ENCODE data around the gene USF2.

DNA sequence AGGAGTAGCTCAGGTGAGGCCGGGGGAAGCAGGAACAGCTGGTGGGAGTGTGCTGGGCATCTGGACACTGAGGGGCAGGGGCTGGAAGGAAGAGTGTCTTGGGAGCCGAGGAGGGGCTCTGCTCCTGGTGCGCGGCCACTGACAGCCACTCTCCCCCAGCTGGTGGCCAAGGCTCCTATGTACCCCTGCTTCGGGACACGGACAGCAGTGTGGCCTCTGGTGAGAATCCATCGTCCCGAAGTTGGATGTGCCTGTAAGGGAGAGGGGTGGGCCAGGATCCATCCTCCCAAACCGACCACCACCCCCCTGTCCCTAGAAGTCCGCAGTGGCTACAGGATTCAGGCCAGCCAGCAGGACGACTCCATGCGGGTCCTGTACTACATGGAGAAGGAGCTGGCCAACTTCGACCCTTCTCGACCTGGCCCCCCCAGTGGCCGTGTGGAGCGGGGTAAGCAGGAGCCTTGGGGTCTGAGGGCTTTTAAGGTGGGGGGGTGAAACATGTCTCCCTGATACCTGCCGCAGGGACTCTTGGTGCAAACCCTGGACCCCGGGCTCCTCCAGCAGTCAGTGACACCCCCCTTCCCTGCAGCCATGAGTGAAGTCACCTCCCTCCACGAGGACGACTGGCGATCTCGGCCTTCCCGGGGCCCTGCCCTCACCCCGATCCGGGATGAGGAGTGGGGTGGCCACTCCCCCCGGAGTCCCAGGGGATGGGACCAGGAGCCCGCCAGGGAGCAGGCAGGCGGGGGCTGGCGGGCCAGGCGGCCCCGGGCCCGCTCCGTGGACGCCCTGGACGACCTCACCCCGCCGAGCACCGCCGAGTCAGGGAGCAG lies 2.0 kb upstream of the USF2 start:
- no peak for TF ChIP-seq FOXM1 (IDR thresholded peaks at IDR 0.05; ENCODE audit: borderline replicate concordance, low read depth)
- no peak for TF ChIP-seq REST (IDR thresholded peaks at IDR 0.05; ENCODE audit: low read depth)
- TF ChIP-seq TEAD4 (IDR thresholded peaks at IDR 0.05): no peak
- TF ChIP-seq, protein P1, sequence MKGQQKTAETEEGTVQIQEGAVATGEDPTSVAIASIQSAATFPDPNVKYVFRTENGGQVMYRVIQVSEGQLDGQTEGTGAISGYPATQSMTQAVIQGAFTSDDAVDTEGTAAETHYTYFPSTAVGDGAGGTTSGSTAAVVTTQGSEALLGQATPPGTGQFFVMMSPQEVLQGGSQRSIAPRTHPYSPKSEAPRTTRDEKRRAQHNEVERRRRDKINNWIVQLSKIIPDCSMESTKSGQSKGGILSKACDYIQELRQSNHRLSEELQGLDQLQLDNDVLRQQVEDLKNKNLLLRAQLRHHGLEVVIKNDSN (IDR thresholded peaks at IDR 0.05): no peak
- TF ChIP-seq NFIC (IDR thresholded peaks at IDR 0.05): no peak
- TF ChIP-seq YY1 (IDR thresholded peaks at IDR 0.05; ENCODE audit: low read depth): no peak
- TF ChIP-seq TAF1 (IDR thresholded peaks at IDR 0.05; ENCODE audit: low read depth): 0 out of 2 replicates have a peak, but pooled peaks have one; percentile 20
- no peak for TF ChIP-seq CEBPB (IDR thresholded peaks at IDR 0.05)

Measured in Ishikawa (cell line).